ENCODE results near the gene UGT1A8.
"Not testable (repeated sequence)": the region's sequence is repeated elsewhere in the genome, so short reads cannot be mapped to it uniquely, and the experiment has no call there.

Gene UGT1A8

GRCh38 chr2:233617476-233617875, at the start of gene UGT1A8:
UGT1A8 (plus strand) TSS chr2:233617633; CDS start chr2:233617708, 75 bp downstream.
- not testable (repeated sequence) for FAIRE-seq

GRCh38 chr2:233571001-233571400, 46.4 kb upstream of the UGT1A8 start:
- no peak for FAIRE-seq

- no peak for FAIRE-seq
These were observed 46.0 kb upstream of the UGT1A8 start for GRCh38 chr2:233571462-233571861.

GRCh38 chr2:233572468-233572867, 45.0 kb upstream of the UGT1A8 start:
- FAIRE-seq: no peak

GRCh38 chr2:233577341-233577740, 40.1 kb upstream of the UGT1A8 start:
- not testable (repeated sequence) for FAIRE-seq

GRCh38 chr2:233583217-233583965, 34.0 kb upstream of the UGT1A8 start:
- FAIRE-seq: not testable (repeated sequence)

- no peak for FAIRE-seq
These were observed 33.2 kb upstream of the UGT1A8 start for GRCh38 chr2:233584210-233584609.

GRCh38 chr2:233588400-233588799, 29.0 kb upstream of the UGT1A8 start:
- FAIRE-seq: no peak

- FAIRE-seq: not testable (repeated sequence)
These were observed 24.7 kb upstream of the UGT1A8 start for GRCh38 chr2:233592706-233593105.

GRCh38 chr2:233593201-233593600, 24.2 kb upstream of the UGT1A8 start:
- FAIRE-seq: no peak

GRCh38 chr2:233597522-233597921, 19.9 kb upstream of the UGT1A8 start:
- no peak for FAIRE-seq

- no peak for FAIRE-seq
These were observed 18.5 kb upstream of the UGT1A8 start for GRCh38 chr2:233598952-233599351.

- FAIRE-seq: no peak
These were observed 17.0 kb upstream of the UGT1A8 start for GRCh38 chr2:233600386-233600785.

GRCh38 chr2:233602076-233602475, 15.4 kb upstream of the UGT1A8 start:
- no peak for FAIRE-seq

GRCh38 chr2:233603520-233603919, 13.9 kb upstream of the UGT1A8 start:
- no peak for FAIRE-seq

GRCh38 chr2:233604826-233605225, 12.6 kb upstream of the UGT1A8 start:
- FAIRE-seq: no peak

- no peak for FAIRE-seq
These were observed 11.8 kb upstream of the UGT1A8 start for GRCh38 chr2:233605680-233606079.

GRCh38 chr2:233611284-233611683, 6.1 kb upstream of the UGT1A8 start:
- FAIRE-seq: no peak

GRCh38 chr2:233620204-233620603, 2.8 kb downstream of the UGT1A8 start:
- no peak for FAIRE-seq

- not testable (repeated sequence) for FAIRE-seq
These were observed 4.4 kb downstream of the UGT1A8 start for GRCh38 chr2:233621863-233622262.

- no peak for FAIRE-seq
These were observed 10.0 kb downstream of the UGT1A8 start for GRCh38 chr2:233627331-233628025.

- FAIRE-seq: not testable (repeated sequence)
These were observed 18.9 kb downstream of the UGT1A8 start, which contains the start of gene UGT1A10 for GRCh38 chr2:233636306-233636705. UGT1A10 (plus strand) TSS chr2:233636448; CDS start chr2:233636523, 75 bp downstream.

- no peak for FAIRE-seq
These were observed 21.4 kb downstream of the UGT1A8 start for GRCh38 chr2:233638836-233639235.

- FAIRE-seq: no peak
These were observed 22.4 kb downstream of the UGT1A8 start for GRCh38 chr2:233639860-233640259.

All from endometrium (tissue), 2 donors.